Lower leg skin (tissue), 3 donors: ENCODE measurements around the gene TNP1.

Experiments
- POLR2A ChIP-seq, 2 donors: fragments of 450-650 bp; IDR thresholded peaks; one replicate each; pipeline ENCODE4 v1.6.1; 2016 to 2017; ENCODE audit warnings: antibody characterized with exemption in 2 of 2, mild to moderate bottlenecking in 1 of 2, moderate library complexity in 1 of 2
- TF ChIP-seq, protein P1 (sequence below), 3 donors: fragments of 450-650 bp; IDR thresholded peaks; one replicate each; pipeline ENCODE4 v1.5.1; 2016; ENCODE audit warnings: antibody characterized with exemption in 3 of 3, mild to moderate bottlenecking in 3 of 3, moderate library complexity in 2 of 3

DNA sequence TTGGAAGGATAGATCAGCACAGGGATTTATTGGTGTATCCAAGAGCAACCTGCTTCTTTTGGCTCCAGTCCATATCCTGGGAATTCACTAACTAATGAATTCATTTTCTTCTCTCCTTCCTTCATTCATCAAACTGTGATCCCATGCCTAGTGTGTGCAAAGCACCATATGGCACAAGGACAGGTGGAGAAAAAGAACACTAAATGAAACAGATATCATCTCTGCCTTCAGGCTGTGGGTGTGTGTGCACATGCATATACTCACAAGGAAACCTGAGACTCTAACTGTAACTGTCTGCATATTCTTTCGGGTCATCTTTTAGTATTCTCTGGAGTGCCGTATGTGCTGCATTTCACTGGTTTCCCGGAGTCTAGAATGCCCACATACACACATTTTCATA is 20.2 kb downstream of the TNP1 start:
- TF ChIP-seq, protein P1, sequence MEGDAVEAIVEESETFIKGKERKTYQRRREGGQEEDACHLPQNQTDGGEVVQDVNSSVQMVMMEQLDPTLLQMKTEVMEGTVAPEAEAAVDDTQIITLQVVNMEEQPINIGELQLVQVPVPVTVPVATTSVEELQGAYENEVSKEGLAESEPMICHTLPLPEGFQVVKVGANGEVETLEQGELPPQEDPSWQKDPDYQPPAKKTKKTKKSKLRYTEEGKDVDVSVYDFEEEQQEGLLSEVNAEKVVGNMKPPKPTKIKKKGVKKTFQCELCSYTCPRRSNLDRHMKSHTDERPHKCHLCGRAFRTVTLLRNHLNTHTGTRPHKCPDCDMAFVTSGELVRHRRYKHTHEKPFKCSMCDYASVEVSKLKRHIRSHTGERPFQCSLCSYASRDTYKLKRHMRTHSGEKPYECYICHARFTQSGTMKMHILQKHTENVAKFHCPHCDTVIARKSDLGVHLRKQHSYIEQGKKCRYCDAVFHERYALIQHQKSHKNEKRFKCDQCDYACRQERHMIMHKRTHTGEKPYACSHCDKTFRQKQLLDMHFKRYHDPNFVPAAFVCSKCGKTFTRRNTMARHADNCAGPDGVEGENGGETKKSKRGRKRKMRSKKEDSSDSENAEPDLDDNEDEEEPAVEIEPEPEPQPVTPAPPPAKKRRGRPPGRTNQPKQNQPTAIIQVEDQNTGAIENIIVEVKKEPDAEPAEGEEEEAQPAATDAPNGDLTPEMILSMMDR (IDR thresholded peaks at IDR 0.05): no peak
- no peak for TF ChIP-seq POLR2A (IDR thresholded peaks at IDR 0.05)
